SK-N-SH (cell line): Measurements from ENCODE around the gene EHMT2. TPM values are rescaled to one million over a fixed set of nuclear protein-coding genes. Genes with fewer than 3 reads are reported as not detected.

Source experiments
- CTCF ChIA-PET: fragments of 300-600, 350-600 bp; formaldehyde crosslinking; extraction: SDS; loops from one replicate; lab custom pipeline; 2021; lab: Yijun Ruan, JAX
- POLR2A ChIA-PET: fragments of 350-600 bp; sonication (Branson Sonifier 250); formaldehyde crosslinking; extraction: SDS; loops from one replicate; lab custom pipeline; 2020; ENCODE audit warnings: antibody characterized with exemption, inconsistent platforms; lab: Yijun Ruan, JAX
- DNase-seq: peaks from one replicate; pipeline ENCODE4 v3.0.0; 2012
- H2AFZ ChIP-seq: fragments of 200-600 bp; sonication (generic); 2 replicates; pipeline ENCODE4 v1.8.1; 2016; ENCODE audit warnings: antibody characterized with exemption, mild to moderate bottlenecking, low read depth
- H3F3A ChIP-seq: fragments of 200-600 bp; sonication (generic); replicated peaks from 2 replicates; pipeline ENCODE3; 2016; ENCODE audit warnings: antibody characterized with exemption, mild to moderate bottlenecking; ENCODE audit not compliant: insufficient read depth
- H3K27ac ChIP-seq, 2 experiments: fragments of 200-500 bp in 1 of 2; fragments of 200-600 bp in 1 of 2; sonication (Bioruptor generic) in 1 of 2; sonication (generic), shearing (Covaris generic) in 1 of 2; 2 replicates each; pipeline versions ENCODE4 v1.5.1 to v1.6.1; 2014 to 2016; ENCODE audit warnings: low read depth in 2 of 2, inconsistent platforms in 1 of 2, low read length in 1 of 2, mild to moderate bottlenecking in 1 of 2, mixed read lengths in 1 of 2
- H3K27me3 ChIP-seq: fragments of 200-600 bp; sonication (generic), shearing (Covaris generic); 2 replicates; pipeline ENCODE4 v1.6.1; 2016; ENCODE audit warnings: mixed run types; ENCODE audit not compliant: insufficient read depth
- H3K36me3 ChIP-seq, 2 experiments: fragments of 200-500 bp in 1 of 2; fragments of 200-600 bp in 1 of 2; sonication (Bioruptor generic) in 1 of 2; sonication (generic) in 1 of 2; replicated peaks in 1 of 2; 2 replicates each; pipeline versions ENCODE3 to v1.5.1; 2014 to 2016; ENCODE audit warnings: low read length in 1 of 2, mild to moderate bottlenecking in 1 of 2; ENCODE audit not compliant: insufficient read depth in 2 of 2, control insufficient read depth in 1 of 2
- H3K4me1 ChIP-seq, 2 experiments: fragments of 200-500 bp in 1 of 2; fragments of 200-600 bp in 1 of 2; sonication (Bioruptor generic) in 1 of 2; sonication (generic), shearing (Covaris generic) in 1 of 2; 2 replicates each; pipeline versions ENCODE4 v1.5.1 to v1.6.1; 2014 to 2016; ENCODE audit warnings: low read depth in 1 of 2, low read length in 1 of 2, mixed run types in 1 of 2; ENCODE audit not compliant: insufficient read depth in 2 of 2, control insufficient read depth in 1 of 2
- H3K4me2 ChIP-seq: fragments of 200-600 bp; sonication (generic), shearing (Covaris generic); 2 replicates; pipeline ENCODE4 v1.6.1; 2017; ENCODE audit warnings: mixed run types
- H3K4me3 ChIP-seq, 2 experiments: fragments of 200-500 bp in 1 of 2; fragments of 200-600 bp in 1 of 2; sonication (Bioruptor generic) in 1 of 2; sonication (generic), shearing (Covaris generic) in 1 of 2; 2 replicates each; pipeline versions ENCODE4 v1.5.1 to v1.8.1; 2014 to 2016; ENCODE audit warnings: low read depth in 2 of 2, inconsistent platforms in 1 of 2, low read length in 1 of 2, mild to moderate bottlenecking in 1 of 2, mixed read lengths in 1 of 2, moderate library complexity in 1 of 2
- H3K79me2 ChIP-seq: fragments of 200-600 bp; sonication (generic); 2 replicates; pipeline ENCODE4 v1.8.1; 2017; ENCODE audit warnings: mild to moderate bottlenecking; ENCODE audit not compliant: insufficient read depth
- H3K9ac ChIP-seq: fragments of 200-600 bp; sonication (generic); 2 replicates; pipeline ENCODE4 v1.6.1; 2017; ENCODE audit warnings: mixed run types
- H3K9me2 ChIP-seq: fragments of 200-600 bp; sonication (generic); 2 replicates; pipeline ENCODE4 v1.6.1; 2017; ENCODE audit warnings: mixed run types
- H3K9me3 ChIP-seq: fragments of 200-600 bp; sonication (generic); 2 replicates; pipeline ENCODE4 v1.6.1; 2017; ENCODE audit warnings: mixed run types, mild to moderate bottlenecking, moderate library complexity
- H4K20me1 ChIP-seq: fragments of 200-600 bp; sonication (generic); 2 replicates; pipeline ENCODE4 v1.6.1; 2017; ENCODE audit warnings: mild to moderate bottlenecking, mixed run types; ENCODE audit not compliant: insufficient read depth
- CHD2 ChIP-seq: fragments of 150-350 bp; IDR thresholded peaks from 2 replicates; pipeline ENCODE4 v1.6.1; 2018; ENCODE audit warnings: low read length; ENCODE audit not compliant: partially characterized antibody
- ELF1 ChIP-seq: IDR thresholded peaks from 2 replicates; pipeline ENCODE4 v1.4.0; 2012
- EP300 ChIP-seq, 2 experiments: IDR thresholded peaks; 2 replicates each; pipeline versions ENCODE4 v1.4.0 to v1.6.1; 2012; ENCODE audit warnings: borderline replicate concordance in 1 of 2, low read depth in 1 of 2, low read length in 1 of 2
- GABPA ChIP-seq: IDR thresholded peaks from 2 replicates; pipeline ENCODE4 v1.4.0; 2012; ENCODE audit warnings: low read depth, mild to moderate bottlenecking
- GATA2 ChIP-seq: sonication (generic); formaldehyde crosslinking; IDR thresholded peaks from 2 replicates; pipeline ENCODE4 v1.5.0; 2020; ENCODE audit warnings: mild to moderate bottlenecking, missing genetic modification reagents
- RCOR1 ChIP-seq: fragments of 150-350 bp; IDR thresholded peaks from 2 replicates; pipeline ENCODE4 v1.6.1; 2017; ENCODE audit warnings: antibody characterized with exemption, low read length
- RFX5 ChIP-seq: IDR thresholded peaks from 2 replicates; pipeline ENCODE4 v1.6.1; 2012; ENCODE audit warnings: mild to moderate bottlenecking, improper control_type of control experiment, low read length
- RXRA ChIP-seq: IDR thresholded peaks from 2 replicates; pipeline ENCODE4 v1.4.0; 2012; ENCODE audit warnings: low read depth, mild to moderate bottlenecking, borderline replicate concordance
- SIN3A ChIP-seq: IDR thresholded peaks from 2 replicates; pipeline ENCODE4 v1.6.1; 2012; ENCODE audit warnings: low read depth, mild to moderate bottlenecking, low read length, moderate library complexity, borderline replicate concordance
- WGBS: methylation state at CpG from one replicate; pipeline ENCODE4 v1.1.6; 2017; ENCODE audit warnings: low lambda C conversion rate; 5-methylcytosine and 5-hydroxymethylcytosine counted together
- polyA plus RNA-seq, 3 experiments: library from polyadenylated mRNA; depleted of rRNA; stranded (reverse); fragments of >200 nt; gene quantifications; 2 replicates each; pipeline ENCODE4 v1.2.3, GENCODE V29; 2012
- TF ChIP-seq, protein P1 (sequence below): IDR thresholded peaks from 2 replicates; pipeline ENCODE4 v1.4.0; 2012; ENCODE audit warnings: low read depth
- TF ChIP-seq, protein P2 (sequence below): IDR thresholded peaks from 2 replicates; pipeline ENCODE4 v1.4.0; 2012; ENCODE audit warnings: low read depth, borderline replicate concordance
- TF ChIP-seq, protein P3 (sequence below): IDR thresholded peaks from 2 replicates; pipeline ENCODE4; 2012
- TF ChIP-seq, protein P4 (sequence below): IDR thresholded peaks from 2 replicates; pipeline ENCODE4 v1.4.0; 2012; ENCODE audit warnings: low read depth, borderline replicate concordance
- TF ChIP-seq, protein P5 (sequence below): fragments of 200-600 bp; sonication (generic); IDR thresholded peaks from 2 replicates; pipeline ENCODE4 v1.6.1; 2017; ENCODE audit warnings: antibody characterized with exemption, mild to moderate bottlenecking, moderate library complexity

Gene EHMT2
- polyA plus RNA-seq, 1 of the 3 experiments (the other 2 are of a cell fraction) = 72.0 TPM

DNA sequence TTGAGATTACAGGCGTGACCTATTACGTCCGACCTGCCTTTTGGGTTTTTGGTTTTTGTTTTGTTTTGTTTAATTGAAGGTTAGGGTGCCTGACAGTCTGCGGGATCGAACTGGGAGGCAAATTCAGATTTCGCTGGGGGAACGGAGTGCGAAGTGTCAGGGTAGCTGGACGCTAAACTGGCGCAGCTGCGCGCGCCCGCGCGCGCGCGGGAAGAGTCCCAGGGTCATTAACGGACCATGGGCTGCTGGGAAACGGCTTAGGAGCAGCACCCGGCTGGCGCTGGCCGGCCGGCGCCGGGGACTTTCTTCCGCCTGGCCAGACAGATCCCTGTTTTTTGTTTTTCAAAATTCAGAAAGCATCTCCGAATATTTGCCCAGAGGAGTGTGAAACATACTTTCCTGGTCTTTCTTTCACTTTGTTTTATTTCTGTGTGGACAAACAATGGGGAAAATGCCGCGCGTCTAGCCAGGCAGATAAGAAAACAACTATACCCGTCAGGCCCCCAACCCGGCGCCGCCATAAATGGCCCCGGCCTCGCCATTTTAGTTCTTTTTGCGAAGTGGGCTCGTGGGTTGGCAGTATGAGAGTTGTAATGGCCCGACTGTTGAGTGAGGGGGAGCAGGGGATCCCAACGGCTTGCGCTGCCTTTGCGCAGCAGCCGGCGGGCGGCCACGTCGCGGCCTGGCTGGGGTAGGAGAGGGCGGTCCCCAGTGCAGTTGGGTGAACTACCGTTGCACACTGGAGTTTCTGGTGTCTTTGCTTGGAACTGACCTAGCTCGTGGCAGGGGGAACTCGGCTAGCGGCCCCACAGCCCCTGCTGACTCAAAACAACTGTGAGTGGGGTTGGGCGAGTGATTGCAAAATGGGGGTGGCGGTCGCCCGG, 62.9 kb downstream of the EHMT2 start (continued):
- TF ChIP-seq, protein P1, sequence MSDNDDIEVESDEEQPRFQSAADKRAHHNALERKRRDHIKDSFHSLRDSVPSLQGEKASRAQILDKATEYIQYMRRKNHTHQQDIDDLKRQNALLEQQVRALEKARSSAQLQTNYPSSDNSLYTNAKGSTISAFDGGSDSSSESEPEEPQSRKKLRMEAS = peak; percentile 53
- TF ChIP-seq, protein P2, sequence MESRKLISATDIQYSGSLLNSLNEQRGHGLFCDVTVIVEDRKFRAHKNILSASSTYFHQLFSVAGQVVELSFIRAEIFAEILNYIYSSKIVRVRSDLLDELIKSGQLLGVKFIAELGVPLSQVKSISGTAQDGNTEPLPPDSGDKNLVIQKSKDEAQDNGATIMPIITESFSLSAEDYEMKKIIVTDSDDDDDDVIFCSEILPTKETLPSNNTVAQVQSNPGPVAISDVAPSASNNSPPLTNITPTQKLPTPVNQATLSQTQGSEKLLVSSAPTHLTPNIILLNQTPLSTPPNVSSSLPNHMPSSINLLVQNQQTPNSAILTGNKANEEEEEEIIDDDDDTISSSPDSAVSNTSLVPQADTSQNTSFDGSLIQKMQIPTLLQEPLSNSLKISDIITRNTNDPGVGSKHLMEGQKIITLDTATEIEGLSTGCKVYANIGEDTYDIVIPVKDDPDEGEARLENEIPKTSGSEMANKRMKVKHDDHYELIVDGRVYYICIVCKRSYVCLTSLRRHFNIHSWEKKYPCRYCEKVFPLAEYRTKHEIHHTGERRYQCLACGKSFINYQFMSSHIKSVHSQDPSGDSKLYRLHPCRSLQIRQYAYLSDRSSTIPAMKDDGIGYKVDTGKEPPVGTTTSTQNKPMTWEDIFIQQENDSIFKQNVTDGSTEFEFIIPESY = no peak
- TF ChIP-seq GABPA (no peak), ELF1 (peak; percentile 38; the same call in 1 of the 2 replicates), CHD2 (no peak), RXRA (peak; percentile 23; the same call in 1 of the 2 replicates)
- TF ChIP-seq, protein P3, sequence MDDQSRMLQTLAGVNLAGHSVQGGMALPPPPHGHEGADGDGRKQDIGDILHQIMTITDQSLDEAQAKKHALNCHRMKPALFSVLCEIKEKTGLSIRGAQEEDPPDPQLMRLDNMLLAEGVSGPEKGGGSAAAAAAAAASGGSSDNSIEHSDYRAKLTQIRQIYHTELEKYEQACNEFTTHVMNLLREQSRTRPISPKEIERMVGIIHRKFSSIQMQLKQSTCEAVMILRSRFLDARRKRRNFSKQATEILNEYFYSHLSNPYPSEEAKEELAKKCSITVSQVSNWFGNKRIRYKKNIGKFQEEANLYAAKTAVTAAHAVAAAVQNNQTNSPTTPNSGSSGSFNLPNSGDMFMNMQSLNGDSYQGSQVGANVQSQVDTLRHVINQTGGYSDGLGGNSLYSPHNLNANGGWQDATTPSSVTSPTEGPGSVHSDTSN = peak; percentile 26; the same call in 1 of the 2 replicates
- TF ChIP-seq, protein P4, sequence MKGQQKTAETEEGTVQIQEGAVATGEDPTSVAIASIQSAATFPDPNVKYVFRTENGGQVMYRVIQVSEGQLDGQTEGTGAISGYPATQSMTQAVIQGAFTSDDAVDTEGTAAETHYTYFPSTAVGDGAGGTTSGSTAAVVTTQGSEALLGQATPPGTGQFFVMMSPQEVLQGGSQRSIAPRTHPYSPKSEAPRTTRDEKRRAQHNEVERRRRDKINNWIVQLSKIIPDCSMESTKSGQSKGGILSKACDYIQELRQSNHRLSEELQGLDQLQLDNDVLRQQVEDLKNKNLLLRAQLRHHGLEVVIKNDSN = no peak

DNA sequence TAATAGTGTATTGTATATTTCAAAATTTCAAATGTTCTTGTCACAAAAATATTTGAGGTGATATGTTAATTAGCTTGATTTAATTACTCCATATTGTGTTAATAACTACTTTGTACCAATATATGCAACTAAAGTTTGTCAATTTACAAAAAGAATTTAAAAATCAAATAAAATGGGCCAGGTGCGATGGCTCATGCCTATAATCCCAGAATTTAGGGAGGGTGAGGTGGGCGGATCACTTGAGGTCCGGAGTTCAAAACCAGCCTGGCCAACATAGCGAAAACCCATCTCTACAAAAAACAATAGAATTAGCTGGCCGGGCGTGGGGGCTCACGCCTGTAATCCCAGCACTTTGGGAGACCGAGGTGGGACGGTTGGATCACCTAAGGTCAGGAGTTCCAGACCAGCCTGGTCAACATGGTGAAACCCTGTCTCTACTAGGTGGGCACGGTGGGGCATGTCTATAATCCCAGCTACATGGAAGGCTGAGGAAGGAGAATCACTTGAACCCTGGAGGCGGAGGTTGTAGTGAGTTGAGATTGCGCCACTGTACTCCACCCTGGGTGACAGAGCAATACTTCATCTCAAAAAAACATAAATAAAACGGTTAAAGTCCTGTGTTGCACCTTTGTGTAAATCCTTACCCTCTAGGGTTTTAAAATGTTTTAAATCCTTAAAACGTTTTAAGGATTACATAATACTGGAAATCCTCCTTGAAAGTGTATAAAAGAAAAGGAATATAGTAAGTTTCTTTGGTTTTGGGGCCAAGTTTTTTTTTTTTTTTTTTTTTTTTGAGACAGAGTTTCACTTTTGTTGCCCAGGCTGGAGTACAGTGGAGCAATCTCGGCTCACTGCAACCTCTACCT, 65.9 kb downstream of the EHMT2 start:
- H3K27me3 ChIP-seq = no peaks in the 10 kb centered on the region
- H3K27ac ChIP-seq = no peak overlapping the region
- H3K79me2 ChIP-seq = peaks cover 48% of the 10 kb centered on the region
- 89% methylated on average over 15 of the region's 15 CpGs for WGBS
- DNase-seq = no peak
- H3K4me1 ChIP-seq = peaks cover 9 to 10% of the 10 kb centered on the region in 2 experiments; a peak in 2 of 4 replicates
- ChIA-PET CTCF (interaction anchor here (1.2 to 2.8 kb wide), 8 partner anchors 18 to 233 kb away, joined by 5 to 45 read pairs (median 16); partner anchors contain the start of genes CLIC1, DDAH2, HSPA1A and HSPA1L), POLR2A (interaction anchor here (0.7 to 1.3 kb wide), 2 partner anchors 106 to 1140 kb away, joined by 3 read pairs; no protein-coding TSS in a partner anchor)
- H3K9ac ChIP-seq = no peak overlapping the region; the same call in 1 of the 2 replicates
- no peak overlapping the region for H2AFZ ChIP-seq
- no peaks in the 10 kb centered on the region for H3K9me2 ChIP-seq
- H3K36me3 ChIP-seq = peaks cover 0 to 6% of the 10 kb centered on the region in 2 experiments
- H3K4me2 ChIP-seq = peak overlapping the region; percentile 80
- H3K4me3 ChIP-seq = peak overlapping the region in 1 of 2 experiments; percentile 71; a peak in 2 of 4 replicates
- no peak for TF ChIP-seq SIN3A
- no peak for TF ChIP-seq GATA2 (CRISPR knock-in tag)
- TF ChIP-seq, protein P5, sequence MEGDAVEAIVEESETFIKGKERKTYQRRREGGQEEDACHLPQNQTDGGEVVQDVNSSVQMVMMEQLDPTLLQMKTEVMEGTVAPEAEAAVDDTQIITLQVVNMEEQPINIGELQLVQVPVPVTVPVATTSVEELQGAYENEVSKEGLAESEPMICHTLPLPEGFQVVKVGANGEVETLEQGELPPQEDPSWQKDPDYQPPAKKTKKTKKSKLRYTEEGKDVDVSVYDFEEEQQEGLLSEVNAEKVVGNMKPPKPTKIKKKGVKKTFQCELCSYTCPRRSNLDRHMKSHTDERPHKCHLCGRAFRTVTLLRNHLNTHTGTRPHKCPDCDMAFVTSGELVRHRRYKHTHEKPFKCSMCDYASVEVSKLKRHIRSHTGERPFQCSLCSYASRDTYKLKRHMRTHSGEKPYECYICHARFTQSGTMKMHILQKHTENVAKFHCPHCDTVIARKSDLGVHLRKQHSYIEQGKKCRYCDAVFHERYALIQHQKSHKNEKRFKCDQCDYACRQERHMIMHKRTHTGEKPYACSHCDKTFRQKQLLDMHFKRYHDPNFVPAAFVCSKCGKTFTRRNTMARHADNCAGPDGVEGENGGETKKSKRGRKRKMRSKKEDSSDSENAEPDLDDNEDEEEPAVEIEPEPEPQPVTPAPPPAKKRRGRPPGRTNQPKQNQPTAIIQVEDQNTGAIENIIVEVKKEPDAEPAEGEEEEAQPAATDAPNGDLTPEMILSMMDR = no peak
- no peak for TF ChIP-seq EP300 (IDR thresholded peaks at IDR 0.05; ENCODE audit: borderline replicate concordance in 1 of 2, low read depth in 1 of 2, low read length in 1 of 2)
- TF ChIP-seq GABPA = no peak
- TF ChIP-seq, protein P1 = no peak
- no peak for TF ChIP-seq RFX5
- no peak for TF ChIP-seq RCOR1
- H3F3A ChIP-seq = peaks cover 18% of the 10 kb centered on the region
- H4K20me1 ChIP-seq = peaks cover 8% of the 10 kb centered on the region
- H3K9me3 ChIP-seq = no peaks in the 10 kb centered on the region
